SH-SY5Y (cell line): ENCODE data around the gene LAPTM5.

Experiments used
- GATA2 ChIP-seq: IDR thresholded peaks from 2 replicates; pipeline ENCODE4 v1.6.1; 2011; ENCODE audit warnings: mild to moderate bottlenecking, low read depth, low read length
- GATA3 ChIP-seq: IDR thresholded peaks from 2 replicates; pipeline ENCODE4 v1.6.1; 2011; ENCODE audit warnings: low read depth, mild to moderate bottlenecking, low read length, moderate library complexity

LAPTM5 gene

DNA sequence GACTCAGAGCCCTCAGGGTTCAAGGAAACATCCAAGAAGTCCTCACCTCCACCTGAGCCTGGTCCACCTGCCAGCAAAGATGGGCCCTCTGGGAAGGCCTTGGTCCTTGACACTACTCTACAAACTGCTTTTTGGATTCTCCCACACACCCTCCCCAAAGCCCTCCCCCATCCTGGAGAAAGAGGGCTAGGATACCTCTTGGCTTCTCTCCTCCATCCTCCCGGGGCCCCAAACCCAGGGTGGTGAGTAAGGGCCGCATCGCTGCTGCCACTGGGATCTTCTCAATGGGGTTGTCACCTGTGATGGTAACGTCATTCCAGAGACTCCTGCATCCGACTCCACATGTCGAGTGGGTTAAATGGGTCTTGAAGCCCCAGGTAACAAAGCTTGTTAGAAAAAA, 60.7 kb downstream of the LAPTM5 start:
- TF ChIP-seq GATA3 (no peak), GATA2 (no peak)

DNA sequence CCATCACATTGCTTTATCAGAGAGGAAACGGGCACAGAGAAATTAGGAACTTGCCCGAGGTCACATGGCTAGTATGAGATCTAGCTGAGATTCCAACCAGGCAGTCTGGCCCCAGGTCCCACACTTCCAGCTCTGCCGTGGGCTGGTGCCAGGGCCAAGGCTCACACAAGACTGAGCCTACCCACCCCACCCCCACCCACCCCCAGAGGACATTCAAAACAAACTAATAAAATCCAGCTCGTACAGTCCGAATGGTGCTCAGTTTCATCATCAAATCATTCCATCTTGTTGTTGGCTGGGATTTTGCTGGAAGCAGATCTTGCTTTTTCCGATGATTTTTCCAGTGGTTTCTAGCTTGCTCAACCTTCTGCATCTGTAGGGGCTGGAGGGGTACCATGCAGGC, 62.1 kb downstream of the LAPTM5 start:
- TF ChIP-seq GATA3 = no peak
- TF ChIP-seq GATA2 = peak; percentile 81

DNA sequence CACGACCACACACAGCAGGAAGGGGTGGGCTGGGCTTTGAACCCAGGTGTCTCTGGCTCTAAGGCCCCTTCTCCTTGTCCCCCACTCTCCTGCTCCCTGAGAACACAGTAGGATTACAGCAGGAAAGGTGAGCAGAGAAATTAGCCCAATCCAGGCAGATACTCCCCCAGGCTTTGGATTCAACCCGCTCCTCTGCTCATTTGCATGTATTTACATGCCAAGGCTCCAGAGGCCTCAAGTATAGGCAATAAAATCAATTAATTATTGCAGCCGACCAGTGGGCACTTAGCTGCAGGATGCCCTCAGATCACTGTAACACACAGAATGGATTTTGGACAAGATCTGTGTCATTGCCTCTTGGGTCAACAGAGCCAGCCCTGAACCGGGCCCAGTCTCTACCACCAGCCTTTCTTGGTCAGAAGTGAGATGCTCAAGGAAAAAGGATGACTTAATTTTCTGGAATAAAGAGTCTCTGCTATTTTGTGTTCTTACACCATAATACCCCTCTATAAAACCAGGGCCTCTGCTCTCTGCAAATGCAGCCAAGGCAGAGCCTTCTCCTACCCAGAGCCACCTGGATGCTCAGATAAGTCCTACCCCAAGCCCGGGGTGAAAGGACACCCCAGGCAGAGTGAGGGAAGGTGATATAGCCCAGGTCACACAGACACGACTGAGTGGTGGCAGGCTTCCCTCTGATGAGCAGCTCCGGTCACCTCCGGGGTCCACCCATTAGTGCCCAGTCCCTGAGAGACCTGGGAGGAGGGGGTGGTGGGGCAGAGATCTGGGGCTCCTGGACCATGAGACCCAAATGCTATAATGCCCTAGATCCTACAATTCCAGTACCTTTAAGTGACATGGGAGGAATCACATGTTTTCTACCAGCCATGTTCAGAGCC, 63.0 kb downstream of the LAPTM5 start:
- no peak for TF ChIP-seq GATA2
- TF ChIP-seq GATA3 = no peak

DNA sequence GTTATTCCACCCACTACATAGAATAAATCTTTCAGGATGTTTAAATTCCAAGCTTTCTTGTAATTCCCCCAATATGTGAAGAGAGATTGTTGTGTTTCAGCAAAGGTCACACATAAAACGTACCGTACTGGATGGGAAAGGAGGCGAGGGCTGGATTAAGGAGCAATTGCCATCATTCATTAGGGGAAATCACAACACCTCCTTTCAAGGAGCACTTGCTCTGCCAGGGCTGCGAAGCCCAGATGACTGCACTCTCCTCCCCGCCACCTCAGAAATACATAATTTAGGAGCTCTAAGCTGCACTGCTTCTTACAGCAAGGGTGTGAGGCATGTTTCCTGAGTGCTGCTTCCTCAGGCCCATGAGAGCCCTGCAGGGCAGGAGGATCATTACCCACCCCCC, 63.8 kb downstream of the LAPTM5 start:
- no peak for TF ChIP-seq GATA2
- TF ChIP-seq GATA3 = no peak

DNA sequence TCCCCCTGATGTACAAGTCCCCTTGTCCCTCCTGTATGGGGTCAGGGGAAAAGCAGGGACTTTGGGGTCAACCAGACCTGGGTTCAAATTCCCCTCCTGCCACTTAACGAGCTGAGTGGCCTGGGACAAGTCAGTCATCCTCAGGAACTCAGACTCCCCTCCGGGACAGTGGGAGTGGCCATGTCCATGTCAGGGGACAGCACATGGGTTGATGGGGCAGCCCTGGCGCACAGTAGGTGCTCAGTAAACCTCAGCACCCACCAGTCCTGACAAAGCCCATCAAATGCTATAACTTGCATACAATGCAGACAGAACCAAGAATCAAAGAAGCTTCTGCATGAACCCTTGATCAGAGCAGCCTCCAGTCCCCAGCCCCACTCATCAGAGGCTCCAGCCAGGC, 64.2 kb downstream of the LAPTM5 start:
- TF ChIP-seq GATA3 (no peak), GATA2 (no peak)

DNA sequence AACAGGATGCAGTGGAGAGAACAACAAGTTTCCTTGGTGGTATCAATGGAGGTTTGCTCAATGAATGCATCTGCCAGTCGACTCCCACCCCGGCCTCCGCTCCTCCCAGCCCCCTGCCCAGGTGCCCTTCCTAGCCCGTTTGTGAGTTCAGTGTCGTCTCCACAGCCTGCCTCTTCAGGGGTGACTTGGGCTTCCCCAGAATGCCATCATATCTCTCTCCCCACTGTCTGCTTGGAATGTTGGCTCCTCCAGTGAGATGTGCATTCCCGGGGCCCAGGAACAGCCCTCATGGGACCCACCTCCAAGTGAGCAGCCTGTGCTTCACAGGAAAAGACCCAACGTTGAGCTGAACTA, 64.6 kb downstream of the LAPTM5 start:
- TF ChIP-seq GATA2 = no peak
- TF ChIP-seq GATA3 = no peak

DNA sequence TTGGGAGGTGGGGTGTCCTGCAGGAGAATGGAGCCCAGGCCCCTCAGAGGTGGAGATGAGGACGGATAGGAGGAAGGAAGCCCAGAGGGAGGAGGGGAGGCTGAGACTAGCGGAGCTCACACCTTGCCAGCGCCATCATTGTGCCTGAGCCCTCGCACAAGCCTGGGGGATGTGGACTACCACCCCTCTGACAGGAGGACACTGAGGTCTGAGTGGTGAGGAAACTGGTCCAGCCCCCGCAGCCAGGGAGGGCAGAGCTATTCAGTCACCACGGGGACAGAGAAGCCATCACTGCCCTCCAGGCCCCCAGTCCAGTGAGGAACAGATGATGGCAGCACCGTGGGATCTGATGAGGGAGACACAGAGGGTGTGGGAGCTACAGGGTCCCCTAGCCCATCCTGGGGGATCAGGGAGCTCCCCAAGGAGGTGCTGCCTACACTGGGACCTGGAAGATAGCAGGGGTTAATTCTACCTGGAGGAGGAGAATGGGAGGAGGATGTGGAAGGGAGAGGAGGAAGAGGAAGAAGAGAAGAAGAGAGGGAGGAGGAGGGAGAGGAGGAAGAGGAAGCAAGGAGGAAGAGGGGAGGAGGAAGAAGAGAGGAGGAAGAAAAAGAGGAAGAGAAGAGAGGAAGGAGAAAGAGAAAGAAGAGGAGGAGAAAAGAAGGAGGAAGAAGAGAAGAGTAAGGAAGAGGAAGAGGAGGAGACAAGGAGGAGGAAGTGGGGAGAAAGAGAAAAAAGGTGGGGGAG, 65.2 kb downstream of the LAPTM5 start:
- TF ChIP-seq GATA3 = no peak
- TF ChIP-seq GATA2 = no peak

DNA sequence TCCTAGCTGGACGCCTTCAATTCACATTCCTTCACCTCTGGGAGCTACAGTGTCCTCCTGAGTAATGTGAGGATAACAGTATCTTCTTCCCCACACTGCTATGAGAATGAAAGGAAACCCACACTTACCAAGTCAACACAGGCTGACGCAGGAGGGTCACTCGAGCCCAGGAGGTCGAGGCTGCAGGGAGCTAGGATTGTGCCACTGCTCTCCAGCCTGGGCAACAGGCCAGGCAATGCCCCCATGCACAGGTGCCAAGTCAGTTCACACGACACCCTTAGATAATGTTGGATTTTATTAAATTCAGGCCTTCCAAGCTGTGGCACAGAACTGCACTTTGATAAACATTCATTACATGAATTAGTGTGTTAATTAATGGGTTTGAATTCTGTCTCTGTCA, 66.1 kb downstream of the LAPTM5 start:
- TF ChIP-seq GATA2 (no peak), GATA3 (no peak)

DNA sequence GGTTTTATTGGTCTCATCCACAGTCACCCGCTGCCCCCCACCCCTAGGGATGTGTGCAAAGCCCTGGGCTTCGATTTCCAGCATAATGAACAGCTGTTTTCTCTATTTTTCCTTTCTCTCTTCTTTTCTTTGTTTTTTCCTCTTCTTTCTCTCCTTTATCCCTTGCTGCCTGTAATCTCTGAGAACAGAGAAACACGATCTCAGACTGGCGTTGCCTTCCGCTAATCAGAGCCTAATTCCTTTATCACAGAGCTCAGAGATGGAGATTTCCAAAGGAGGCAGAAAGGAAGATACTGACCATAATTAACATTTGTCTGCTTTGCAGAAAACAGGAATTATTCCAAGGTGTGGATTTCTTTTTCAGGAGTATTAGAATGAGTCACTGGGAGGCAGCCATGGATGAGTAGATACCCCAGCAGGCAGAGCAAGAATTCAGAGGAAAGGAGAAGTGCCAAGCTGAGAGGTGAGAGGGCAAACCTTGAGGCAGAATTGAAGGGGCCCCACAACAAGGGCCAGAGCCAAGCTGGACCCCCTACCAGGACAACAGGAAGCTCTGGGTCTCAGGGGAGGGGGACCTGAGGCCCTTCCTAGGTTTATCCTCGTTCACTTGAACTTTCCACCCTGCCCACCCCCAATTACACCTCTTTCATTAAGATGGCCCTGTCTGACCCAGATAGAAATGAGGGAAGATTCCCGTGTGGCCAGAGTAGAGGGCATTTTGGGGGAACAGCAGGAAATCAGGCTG, 67.5 kb downstream of the LAPTM5 start:
- TF ChIP-seq GATA2 (no peak), GATA3 (no peak)

DNA sequence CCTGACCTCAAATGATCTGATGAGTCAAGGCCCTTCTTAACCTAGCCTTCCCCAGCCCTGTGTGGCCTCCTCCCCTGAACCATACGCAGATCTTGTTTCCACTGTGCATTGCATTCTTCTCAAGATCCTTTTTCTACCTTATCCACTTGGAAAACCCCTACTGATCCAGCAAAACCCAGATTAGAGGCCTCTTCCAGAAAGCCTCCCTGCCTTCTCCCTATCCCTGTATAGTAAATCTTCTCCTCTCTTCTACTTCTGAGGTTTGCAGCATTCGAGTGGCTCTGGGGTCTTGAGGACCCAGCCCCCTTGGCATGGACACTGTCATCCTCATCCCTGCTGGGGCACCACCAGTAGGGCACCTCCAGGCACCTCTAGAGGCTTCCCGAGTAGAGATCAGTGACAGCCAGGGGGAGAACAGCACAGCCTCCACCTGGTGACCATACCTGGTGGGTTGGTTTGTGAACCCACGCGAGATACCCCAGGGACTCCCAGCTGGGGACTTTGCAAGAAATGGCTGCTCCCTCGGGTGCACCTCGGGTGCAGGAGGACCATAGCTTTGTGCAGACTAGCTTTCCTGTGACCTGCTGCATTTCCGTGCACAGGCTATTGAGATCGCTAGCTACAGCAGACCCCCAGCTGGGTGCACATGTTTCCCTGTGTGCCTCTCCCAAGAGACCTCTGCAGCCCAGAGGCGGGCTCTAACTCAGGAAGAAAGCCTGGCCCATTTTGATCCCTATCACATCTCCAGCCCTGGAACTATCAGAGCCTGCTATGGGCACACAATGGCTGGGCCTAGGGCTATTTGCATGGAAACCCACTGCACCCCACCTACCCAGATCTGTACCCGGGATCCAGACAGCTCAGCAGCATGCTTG, 68.4 kb downstream of the LAPTM5 start:
- TF ChIP-seq GATA3 (no peak; the same call in 1 of the 2 replicates), GATA2 (peak; percentile 94)

DNA sequence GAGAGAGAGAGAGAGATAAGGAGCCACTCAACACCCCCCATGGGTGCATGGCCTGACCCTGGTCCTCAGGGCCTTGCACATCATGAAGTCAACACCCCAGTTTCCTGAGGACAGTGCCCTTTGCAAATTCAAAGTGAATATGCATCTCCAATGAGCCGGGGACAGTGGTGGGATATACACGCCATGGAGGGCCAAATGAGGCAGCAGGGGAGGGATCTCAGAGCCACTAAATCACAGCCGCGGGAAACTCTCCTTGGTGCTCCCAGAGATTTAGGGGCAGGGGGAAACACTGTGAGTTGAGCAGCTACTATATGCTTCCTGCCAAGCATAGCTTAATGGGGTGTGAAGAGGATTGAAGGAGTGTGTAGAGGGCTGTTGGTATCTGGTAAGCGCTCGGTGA, 69.7 kb downstream of the LAPTM5 start:
- TF ChIP-seq GATA3 (no peak), GATA2 (no peak)

DNA sequence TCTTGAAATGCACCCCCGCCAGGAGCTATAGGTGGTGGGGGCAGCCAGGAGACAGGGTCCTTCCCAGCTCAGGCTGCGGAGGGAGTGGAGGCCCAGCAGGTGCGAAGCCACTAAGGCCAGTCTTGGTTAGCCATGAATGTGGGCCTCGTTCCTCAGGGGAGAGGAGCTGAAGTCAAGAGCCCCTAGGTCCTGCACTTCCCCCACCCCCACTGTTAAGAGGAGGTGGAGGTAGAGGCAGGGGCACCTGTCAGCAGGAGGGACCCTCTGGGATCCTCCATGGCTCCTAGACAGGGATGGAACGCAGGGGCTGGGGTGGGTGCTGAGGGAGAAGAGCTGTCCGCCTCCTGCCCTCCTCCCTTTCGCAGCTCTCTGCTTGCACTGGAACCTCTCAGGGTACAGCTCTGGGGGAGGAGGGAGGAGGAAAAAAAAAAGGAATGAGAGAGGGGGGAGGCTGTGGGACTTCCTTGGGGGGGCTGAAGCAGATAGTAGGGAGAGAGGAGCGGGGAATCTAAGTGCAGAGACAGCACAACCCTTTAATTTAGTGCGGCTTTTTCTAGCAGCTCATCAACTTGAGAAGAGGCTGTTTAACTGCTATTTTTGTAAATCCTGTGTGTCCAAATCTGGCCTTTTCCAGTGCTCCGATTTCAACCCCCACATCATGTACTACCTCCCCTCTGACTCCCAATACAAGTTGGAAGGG, 71.2 kb downstream of the LAPTM5 start:
- TF ChIP-seq GATA2 = no peak
- no peak for TF ChIP-seq GATA3

DNA sequence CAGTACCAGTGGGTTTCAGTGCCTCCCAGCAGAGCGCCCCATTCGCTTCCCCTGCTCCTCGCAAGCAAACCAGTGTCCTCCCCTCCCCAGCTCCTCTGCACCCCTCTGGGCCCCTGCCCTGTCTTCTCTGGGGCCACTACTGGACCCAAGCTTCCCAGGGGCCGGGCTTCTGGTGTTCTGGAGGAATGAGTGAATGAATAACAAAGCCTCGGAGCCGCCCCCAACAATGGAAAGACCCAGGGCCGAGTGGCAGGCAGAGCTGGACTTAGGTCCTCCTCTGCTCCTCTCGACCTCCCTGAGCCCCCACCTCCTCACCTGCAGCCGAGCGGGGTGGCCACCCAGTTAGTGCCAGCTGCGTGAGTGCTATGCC, 71.8 kb downstream of the LAPTM5 start:
- TF ChIP-seq GATA3 (no peak), GATA2 (no peak)
